H1 (cell line): ENCODE data around the gene BRPF3. TPM values are rescaled to one million over a fixed set of nuclear protein-coding genes. Genes with fewer than 3 reads are reported as not detected.

Experiments used
- BRCA1 ChIP-seq: IDR thresholded peaks from 2 replicates; pipeline ENCODE4 v1.6.1; 2012; ENCODE audit warnings: low read depth, low read length, improper control_type of control experiment
- HDAC6 ChIP-seq: IDR thresholded peaks from one replicate; pipeline ENCODE4 v1.7.1; 2012; ENCODE audit warnings: low read depth, mild to moderate bottlenecking, inconsistent platforms, low read length, moderate library complexity
- NRF1 ChIP-seq: IDR thresholded peaks from 2 replicates; pipeline ENCODE4 v1.6.1; 2011; ENCODE audit warnings: mild to moderate bottlenecking, low read depth, low read length, improper control_type of control experiment
- polyA plus RNA-seq, 7 experiments: library from polyadenylated mRNA; depleted of rRNA in 3 of 7; stranded (reverse) in 5 of 7; unstranded in 2 of 7; fragments of >200 nt in 5 of 7; fragments of 200-250 nt in 2 of 7; gene quantifications; 1 replicate in 5 of 7; 2 replicates in 1 of 7; 4 replicates in 1 of 7; pipeline versions ENCODE4 v1.2.1 to v1.2.3, GENCODE V29; 2011 to 2013; ENCODE audit warnings: missing spikeins in 2 of 7, mixed read lengths in 2 of 7
- total RNA-seq: library from RNA; stranded (reverse); fragmentation: NEBNext Ultra II Directional; extraction: Animal tissue kit (Norgen Biotek cat#: 25700); gene quantifications from 2 replicates; pipeline ENCODE4 v1.2.1, GENCODE V29; 2021
- TF ChIP-seq, protein P1 (sequence below): IDR thresholded peaks from 2 replicates; pipeline ENCODE4 v1.6.1; 2012; ENCODE audit warnings: inconsistent platforms

BRPF3 gene
- total and polyA plus RNA-seq, 2 of the 8 experiments (the other 6 are each of a cell fraction or from before 2014, with no cell fraction given): 26.0 to 37.5 TPM

DNA sequence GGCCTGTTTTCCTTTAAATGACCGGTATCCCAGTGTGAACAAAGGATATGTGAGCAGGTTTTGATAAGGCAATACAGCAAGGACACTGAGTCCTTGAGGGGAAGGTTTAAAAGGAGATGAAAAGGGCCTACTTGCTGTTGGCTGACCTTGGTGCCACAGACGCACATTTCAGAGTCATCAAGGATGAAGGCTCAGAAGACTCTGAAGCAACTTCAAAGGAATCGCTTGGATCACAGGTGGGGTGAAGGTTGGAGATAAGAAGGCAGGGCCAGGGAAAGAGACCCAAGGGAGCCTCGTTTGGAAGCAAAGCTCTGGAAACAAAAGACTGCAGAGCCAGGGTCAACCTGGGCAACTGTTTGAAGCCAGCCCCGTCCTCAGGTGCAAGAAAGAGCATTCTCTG, 43.2 kb downstream of the BRPF3 start (continued):
- TF ChIP-seq, protein P1, sequence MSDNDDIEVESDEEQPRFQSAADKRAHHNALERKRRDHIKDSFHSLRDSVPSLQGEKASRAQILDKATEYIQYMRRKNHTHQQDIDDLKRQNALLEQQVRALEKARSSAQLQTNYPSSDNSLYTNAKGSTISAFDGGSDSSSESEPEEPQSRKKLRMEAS: no peak
- TF ChIP-seq BRCA1: no peak
- no peak for TF ChIP-seq NRF1
- no peak for TF ChIP-seq HDAC6
